ENCODE results near the gene B4GALNT4.
"Not testable (repeated sequence)": the region's sequence is repeated elsewhere in the genome, so short reads cannot be mapped to it uniquely, and the experiment has no call there.

Gene B4GALNT4

DNA sequence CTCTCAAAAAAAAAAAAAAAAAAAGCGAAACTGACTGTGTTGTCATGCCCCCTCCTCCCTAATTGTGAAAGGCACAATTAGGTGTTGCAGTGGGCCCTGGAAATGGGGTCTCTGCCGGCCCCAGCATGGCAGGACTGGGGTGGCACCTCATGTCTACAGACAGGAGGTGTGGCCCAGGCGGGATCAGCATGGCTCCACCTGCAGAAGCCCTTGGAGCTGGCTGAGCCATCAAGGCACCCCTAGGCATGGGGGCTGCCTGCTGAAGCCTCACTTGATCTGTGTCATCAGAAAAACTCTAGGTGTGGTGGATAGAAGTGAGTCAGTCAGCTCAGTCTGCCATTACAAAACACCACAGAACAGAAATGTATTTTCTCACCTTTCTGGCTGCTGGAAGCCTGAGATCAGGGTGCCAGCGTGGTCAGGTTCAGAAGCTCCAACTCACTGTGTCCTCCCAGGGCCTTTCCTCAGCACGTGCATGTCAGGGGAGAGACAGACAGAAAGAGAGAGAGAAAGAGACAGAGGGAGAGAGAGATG is 10.1 kb upstream of the B4GALNT4 start:
- FAIRE-seq, result no peak

DNA sequence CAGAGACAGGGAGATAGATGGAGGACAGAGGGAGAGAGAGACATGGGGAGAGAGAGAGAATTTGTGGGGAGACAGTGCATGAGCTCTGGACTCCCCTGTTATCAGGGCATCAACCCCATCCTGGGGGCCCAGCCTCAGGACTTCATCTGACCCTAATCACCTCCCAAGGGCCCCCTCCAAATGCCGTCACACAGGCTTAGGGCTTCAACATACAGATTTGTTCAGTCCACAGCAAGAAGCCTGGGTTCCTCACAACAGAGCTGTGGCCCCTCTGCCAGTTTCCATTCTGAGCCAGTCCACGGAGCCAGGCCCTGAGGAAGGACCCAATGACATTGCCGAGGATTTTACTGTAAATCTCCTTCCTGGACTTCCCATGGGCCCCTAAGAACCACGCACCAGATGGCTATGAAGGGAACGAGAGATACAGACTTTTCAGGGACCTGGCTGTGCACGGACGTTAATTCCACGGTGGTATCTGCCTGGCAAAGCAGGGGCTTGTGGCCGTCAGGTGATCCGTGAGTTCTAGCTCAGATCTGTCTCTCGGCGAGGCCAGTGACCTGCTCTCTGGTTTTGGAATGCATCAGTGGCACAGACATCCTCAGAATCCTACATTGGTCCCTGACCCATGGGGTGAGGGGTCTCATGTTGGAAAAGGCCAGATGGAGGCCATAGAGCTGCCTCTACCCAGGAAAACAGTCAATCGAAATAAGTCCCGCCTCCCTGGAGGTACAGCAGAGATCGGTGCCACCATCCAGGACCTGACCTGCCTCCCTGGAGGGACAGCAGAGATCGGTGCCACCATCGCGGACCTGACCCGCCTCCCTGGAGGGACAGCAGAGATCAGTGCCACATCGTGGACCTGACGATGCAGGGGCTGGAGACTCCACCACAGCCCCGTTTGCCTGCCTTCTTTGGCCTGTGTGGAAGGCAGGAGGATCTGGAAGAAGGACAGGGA is 8.7 kb upstream of the B4GALNT4 start:
- FAIRE-seq, result no peak

DNA sequence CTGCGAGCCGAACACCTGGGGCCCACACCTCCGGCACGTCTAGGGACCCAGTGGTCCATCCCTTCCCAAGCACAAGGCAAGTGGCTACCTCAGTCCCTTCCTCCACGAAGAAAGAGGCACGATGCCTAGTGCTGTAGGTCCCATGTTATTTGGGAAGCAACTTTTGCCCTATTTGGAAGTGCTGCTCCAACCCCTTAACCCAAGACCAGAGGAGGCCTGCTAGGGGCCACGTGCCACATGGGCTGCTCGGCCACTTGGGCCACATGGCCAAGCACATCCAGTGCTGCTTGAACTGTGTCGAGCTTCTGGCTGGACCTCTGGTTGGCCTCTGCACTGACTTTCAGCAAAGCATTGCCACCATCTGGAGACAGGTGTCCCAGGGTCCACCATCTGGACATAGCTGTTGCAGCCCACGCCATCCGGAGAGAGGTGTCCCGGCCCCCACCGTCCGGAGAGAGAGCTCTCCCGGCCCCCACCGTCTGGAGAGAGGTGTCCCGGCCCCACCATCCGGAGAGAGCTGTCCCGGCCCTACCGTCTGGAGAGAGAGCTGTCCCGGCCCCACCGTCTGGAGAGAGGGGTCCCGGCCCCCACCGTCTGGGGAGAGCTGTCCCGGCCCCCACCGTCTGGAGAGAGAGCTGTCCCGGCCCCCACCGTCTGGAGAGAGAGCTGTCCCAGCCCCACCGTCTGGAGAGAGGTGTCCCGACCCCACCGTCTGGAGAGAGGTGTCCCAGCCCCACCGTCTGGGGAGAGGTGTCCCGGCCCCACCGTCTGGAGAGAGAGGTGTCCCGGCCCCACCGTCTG is 6.5 kb upstream of the B4GALNT4 start:
- no peak for FAIRE-seq

DNA sequence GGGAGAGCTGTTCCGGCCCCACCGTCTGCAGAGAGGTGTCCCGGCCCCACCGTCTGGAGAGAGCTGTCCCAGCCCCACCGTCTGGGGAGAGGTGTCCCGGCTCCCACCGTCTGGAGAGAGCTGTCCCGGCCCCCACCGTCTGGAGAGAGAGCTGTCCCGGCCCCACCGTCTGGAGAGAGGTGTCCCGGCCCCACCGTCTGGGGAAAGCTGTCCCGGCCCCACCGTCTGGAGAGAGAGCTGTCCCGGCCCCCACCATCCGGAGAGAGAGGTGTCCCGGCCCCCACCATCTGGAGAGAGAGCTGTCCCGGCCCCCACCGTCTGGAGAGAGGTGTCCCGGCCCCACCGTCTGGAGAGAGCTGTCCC is 5.9 kb upstream of the B4GALNT4 start:
- FAIRE-seq, result not testable (repeated sequence)

DNA sequence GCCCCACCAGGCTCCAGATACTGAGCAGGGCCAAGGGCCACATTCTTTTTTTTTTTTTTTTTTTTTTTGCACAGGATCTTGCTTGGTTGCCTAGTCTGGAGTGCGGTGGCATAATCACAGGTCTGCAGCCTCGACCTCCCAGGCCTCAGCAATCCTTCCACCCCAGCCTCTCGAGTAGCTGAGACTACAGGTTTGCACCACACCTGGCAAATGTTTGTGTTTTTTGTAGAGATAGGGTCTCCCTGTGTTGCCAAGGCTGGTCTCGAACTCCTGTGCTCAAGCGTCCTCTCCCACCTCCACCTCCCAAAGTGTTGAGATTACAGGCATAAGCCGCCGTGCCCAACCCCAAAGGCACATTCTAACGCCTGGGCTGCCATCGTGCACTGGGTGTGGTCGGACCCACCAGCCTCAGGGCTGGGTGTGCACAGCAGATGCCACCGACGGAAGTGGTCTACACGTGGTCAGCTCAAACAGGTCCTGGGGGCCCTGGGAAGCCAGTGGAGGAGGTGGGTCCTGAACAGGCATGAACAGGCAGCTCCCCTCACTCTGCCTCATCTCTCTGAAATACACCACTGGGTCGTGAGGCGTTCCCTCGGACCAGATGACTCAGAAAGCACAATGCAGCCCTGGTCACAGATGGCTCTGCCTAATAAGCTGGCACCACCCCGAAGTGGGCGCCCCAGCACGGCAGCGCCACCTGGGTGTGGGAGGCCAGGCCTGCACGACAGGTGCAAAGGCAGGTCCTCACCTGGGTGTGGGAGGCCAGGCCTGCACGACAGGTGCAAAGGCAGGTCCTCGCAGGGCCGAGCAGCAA is 5.1 kb upstream of the B4GALNT4 start:
- no peak for FAIRE-seq

DNA sequence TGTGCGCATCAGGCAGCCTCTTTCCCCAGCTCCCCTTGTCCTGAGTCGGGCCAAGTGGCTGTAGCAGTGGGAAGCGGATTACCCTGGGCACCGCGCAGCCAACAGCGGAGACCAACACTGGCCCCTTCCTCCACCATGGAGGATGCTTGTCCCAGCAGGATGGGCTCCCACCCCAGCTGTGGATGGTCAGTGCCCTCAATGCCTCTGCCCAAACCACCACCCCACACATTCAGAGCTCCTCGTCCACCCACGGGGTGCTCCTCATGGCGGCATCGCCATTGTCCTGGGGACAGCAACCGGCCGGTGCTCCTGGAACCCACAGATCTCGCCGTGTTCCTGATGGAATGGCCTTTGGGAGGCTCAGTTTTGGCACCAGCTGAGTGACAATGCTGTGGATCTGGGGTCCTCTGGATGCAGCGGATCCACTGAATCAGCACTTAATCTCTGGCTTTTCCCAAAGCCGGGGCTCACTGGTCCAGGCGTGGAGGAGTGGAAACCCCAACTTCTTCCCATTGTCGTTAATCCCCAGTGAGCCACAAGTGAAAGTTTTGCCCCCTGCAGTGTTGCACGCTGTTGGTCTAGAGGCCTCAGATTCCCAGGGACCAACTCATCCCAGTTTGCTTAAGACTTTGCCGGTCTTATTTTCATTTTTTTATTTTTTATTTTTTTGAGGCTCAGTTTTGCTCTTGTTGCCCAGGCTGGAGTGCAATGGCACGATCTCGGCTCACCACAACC is 4.1 kb upstream of the B4GALNT4 start:
- no peak for FAIRE-seq

DNA sequence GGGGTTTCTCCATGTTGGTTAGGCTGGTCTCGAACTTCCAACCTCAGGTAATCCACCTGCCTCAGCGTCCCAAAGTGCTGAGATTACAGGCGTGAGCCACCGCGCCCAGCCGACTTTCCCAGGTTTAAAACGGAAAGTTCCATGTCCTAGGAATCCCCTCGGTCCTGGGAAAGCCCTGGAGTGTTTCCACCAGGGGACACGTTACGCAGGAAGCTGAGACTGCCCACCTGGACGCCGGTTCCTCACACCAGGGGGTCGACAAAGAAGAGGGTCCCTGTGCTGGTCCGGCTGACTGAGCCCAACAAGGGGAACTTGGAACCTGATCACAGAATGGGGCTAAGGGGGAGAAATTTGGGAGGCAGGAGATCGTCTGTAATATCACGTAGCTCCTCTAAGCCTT is 3.5 kb upstream of the B4GALNT4 start:
- no peak for FAIRE-seq

DNA sequence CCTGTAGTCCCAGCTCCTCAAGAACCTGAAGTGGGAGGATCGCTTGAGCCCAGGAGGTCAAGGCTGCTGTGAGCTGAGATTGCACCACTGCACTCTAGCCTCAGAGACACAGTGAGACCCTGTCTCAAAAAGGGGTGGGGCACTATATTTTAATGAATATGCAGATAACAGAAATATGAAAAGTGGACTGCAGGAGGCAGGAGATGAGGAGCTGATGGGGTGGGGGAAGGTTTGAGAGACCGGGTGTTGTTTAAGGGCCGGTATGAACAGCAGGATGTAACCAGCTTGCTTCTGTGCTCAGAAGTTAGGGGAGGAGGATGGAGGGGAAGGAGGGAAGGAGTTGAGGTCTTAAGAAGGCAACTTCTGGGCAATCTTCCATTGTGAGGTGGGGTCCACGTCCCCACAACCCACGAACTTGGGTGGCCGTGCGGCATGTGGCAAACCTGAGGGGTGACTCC is 1.3 kb upstream of the B4GALNT4 start:
- no peak for FAIRE-seq

DNA sequence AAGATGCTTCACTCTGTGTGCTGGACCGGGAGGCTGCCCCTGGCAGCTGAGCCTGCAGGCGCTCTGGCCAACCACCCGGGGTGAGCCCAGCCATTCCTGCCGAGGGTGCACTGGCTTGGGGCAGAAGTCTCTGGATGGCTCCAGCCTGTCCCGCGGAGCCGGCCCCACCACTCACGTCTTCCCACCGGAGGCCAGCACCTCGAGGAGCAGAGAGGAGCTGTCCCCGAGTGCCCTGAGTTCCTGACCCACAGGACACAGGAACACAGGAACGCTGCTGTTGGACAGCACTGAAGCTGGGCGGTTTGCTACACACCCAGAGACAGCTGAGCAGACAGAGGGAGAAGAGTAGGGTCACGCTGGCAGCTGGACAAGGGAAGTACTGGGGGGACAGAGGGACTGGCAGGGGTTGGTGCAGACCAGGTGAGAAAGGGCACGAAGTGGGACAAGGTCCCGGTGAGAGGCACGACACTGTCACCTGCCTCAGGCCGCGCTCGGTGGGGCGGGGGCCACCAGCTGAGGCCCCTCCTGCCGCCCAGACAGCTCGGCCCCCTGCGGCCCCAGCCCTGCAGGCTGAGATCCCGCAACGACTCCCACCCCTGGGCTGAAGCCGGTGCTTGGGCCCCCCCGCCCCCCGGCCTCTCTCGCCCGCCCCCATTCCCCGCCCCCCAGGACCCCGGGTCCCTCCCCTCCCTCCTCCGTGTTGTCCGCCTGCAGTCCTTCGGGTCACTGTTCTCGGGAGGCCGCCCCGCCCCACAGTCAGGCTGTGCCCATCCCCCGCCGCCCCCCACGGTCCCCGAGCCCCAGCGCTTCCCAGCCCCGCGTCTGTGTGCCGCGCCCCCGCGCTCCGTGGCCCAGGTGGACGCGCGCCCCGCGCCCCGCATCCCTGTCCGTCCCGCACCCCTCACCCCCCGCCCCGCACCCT is 624 bp upstream of the B4GALNT4 start:
- FAIRE-seq, result no peak

DNA sequence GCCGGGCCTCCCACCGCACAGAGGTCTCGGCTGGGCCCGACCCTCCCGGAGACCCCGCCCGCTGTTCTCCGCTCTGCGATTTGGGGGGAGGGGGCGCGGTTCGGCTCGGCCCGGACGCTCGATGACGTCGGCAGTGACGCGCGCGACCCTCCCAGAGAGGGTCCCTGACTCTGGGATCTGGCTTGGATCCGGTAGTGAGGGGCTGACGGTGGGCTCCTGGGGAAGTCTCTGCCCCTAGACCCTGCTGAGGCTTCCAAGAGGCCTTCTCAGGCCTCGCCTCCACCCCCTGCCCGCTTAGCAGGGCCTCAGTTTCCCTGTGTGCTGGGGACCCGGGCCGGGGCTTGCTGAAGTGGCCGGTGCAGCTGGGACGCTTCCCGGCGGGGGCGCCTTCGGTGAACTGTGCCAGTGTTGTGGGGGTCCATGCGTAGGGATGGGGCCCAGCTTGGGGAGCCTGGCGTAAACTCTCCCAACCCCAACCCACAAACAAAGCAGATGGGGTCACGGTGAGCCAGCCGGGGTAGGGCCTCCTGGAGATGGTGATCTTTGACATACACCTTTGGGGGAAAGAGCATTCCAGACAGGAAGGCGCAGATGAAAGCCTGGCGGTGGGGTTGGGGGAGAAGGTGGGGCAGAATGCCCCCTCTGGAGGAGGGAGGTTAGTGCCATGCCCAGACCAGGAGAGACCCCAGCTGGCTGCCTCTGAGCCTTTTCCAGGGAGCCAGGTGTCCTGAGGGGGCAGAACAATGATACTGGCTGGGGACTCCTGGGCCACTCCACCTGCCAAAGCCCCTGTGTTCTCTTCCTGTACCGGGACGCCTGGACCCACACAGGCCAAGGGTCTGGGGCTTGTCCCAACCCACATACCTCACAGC is 1.0 kb downstream of the B4GALNT4 start:
- no peak for FAIRE-seq

DNA sequence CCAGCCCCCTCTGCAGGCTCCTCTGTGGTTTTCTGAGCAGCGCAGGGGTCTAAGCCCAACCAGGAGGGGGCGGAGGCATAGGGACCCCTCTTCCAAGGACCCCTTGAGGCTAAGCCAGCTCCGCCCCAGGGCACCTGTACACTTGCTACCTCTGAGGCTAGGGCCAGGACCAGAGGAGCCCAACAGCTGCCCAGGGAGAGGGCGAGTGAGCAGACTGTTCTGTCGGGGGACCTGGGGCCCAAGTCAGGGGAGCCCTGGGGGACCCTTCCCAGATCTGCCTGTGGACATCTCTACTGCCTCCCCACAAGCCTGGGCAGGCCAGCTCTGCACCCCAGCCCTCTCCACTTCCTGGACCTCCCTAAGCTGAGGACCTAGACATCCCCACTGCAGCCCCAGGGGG is 1.8 kb downstream of the B4GALNT4 start:
- FAIRE-seq, result no peak

DNA sequence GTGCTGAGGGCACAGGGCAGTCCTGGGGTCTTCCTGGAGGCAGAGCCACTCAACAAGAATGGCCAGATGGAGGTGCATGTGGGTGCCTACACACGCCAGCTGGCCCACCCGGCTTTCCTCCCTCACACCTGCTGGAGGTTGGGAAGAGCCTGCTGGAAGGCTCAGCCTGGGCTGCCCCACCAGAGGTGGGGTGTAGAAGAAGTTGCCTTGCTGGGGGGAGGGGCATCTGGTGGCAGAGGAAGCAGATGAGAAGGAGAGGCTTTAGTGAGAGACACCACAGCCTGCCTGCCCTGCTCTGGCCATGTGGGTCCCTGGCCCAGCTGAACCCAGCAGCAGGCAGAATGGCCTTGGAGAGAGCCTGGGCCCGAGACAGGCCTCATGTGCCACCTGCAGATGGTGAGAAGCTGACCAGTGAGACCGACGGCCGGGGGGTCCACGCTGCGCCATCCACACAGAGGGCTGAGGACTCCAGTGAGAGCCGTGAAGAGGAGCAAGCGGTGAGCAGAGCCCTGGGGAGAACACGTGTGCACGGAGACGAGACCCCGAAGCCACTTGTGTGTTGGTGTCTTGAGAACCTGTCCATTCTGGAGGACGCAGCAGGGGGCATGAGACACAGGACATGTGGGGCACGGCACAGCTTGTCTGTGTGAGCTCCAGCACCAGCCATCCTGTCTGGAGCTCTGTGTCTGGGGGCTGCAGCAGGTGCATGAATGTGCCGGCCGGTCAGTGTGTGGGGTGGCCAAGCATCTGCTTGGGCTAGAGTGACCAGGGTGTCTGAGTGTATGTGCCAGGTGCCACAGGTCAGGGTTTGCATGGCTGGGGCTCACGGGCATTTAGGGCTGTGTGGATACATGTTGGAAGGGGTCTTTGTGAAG is 2.7 kb downstream of the B4GALNT4 start:
- no peak for FAIRE-seq

DNA sequence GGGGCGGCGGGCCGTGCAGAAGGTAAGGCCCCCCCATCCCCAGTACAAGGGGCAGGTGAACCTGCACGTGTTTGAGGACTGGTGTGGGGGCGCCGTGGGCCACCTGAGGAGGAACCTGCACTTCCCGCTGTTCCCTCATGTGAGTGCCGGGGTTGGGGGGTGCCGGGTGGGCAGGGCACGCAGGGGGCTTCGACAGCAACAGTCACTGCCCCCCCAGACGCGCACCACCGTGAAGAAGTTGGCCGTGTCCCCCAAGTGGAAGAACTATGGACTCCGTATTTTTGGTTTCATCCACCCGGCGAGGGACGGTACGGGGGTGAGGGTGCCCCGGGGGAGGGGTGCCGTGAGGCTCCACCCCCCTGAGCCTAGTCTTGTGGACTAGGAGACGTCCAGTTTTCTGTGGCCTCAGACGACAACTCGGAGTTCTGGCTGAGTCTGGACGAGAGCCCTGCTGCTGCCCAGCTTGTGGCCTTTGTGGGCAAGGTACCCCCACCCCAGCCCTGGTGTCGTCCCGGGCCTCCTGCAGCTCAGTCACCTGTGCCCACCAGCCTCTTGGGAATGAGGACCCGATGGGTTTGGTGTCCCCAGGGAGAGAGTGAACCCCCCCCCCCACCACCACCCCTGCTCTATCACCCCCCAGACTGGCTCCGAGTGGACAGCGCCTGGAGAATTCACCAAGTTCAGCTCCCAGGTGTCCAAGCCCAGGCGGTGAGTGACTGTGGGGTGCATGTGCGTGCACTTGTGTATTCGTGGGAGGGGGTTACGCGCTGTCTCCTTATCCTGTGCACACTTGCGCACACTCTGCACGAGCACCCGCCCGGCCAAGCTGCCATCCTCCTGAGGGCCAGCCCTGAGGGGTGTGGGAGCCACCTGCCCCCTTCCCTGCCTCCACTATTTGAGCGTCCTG is 3.8 kb downstream of the B4GALNT4 start:
- FAIRE-seq, result no peak

DNA sequence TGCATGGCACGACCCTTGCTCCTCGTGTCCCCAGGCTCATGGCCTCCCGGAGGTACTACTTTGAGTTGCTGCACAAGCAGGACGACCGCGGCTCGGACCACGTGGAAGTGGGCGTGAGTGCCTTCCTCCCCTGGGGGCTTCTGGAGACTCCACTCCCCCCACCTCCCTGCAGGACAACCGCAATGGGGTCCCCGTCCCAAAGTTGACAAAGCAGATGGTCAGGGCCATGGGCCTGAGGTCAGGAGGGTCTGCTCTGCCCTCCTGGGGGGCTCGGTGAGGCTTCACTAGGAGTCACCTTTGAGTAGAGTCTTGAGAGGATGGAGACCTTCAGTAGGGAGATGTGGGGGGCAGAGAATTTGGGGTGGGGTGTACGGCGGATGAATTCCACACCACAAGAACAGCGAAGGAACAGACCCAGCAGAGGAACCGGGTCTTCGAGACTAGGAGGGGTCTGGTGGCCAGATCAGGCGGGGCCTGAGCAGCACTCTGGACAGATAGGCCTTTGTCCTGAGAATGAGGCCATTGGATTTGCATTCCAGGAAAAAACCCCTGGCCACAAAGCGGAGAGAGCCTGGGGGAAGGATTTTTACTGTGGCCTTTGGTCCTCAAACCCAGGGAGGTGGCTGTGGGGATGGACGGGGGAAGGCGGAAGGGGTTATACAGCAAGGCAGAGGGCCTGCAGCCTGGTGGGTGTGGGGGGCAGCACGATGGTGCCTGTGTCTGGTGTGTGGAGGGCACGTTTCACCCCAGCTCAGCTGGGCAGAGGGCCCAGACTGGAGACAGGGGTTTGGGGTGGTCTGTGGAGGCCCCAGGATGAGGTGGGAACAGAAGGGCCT is 4.6 kb downstream of the B4GALNT4 start:
- no peak for FAIRE-seq

DNA sequence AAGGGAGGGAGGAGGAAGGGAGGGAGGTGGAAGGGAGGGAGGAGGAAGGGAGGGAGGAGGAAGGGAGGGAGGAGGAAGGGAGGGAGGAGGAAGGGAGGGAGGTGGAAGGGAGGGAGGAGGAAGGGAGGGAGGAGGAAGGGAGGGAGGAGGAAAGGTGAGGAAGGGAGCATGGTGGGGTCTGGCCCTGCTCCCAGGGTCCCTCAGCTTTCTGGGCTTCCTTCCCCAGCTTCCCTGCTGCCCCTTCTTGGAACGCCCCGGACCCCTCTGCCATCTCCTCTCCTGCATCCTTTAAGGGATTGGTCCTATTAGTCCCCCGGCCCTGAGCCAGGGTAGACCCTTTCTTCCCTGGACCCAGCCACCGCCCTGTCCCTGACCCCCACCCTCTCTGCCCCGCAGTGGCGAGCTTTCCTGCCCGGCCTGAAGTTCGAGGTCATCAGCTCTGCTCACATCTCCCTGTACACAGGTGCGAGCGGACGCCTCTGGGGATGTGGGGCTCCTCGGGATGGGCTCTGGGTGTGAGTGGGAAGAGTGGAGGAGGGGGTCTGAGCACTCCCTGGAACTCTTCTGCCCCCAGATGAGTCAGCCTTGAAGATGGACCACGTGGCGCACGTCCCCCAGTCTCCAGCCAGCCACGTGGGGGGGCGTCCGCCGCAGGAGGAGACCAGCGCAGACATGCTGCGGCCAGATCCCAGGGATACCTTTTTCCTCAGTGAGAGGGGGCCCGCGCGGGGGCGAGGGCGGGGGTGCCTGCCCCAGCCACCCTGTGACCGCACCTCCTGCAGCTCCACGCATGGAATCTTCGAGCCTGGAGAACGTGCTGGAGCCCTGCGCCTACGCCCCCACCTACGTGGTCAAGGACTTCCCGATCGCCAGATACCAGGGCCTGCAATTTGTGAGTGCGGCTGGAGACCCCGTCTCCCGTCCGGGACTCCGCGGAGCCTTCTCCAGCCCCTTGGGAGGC is 6.0 kb downstream of the B4GALNT4 start:
- no peak for FAIRE-seq
